Activated CD8-positive, alpha-beta T cell treated with anti-CD3 and anti-CD28 coated beads, Interleukin-2, amount 10 ng/mL, durations not matched to agents 7 days and 5 days (primary cell): ENCODE results near the gene PRIM2. TPM values are rescaled to one million over a fixed set of nuclear protein-coding genes. Genes with fewer than 3 reads are reported as not detected.
"Not testable (repeated sequence)": the region's sequence is repeated elsewhere in the genome, so short reads cannot be mapped to it uniquely, and the experiment has no call there.

ENCODE experiments used
- ATAC-seq: fragments of 150-1000 bp; cut with Tn5 transposase; one replicate; pipeline ENCODE4 v1.10.0; 2021; ENCODE audit warnings: moderate library complexity
- CTCF ChIA-PET: fragments of 350-600 bp; sonication (Branson Sonifier 250); formaldehyde crosslinking; loops from one replicate; lab custom pipeline; 2021; ENCODE audit warnings: antibody characterized with exemption; lab: Charles Lee
- POLR2A ChIA-PET: fragments of 350-600 bp; sonication (Branson Sonifier 250); formaldehyde crosslinking; loops from one replicate; lab custom pipeline; 2021; ENCODE audit warnings: antibody characterized with exemption; lab: Charles Lee
- DNase-seq: peaks from one replicate; pipeline ENCODE4 v3.0.0-alpha.2; 2020
- H3K27ac Mint-ChIP-seq: one replicate; pipeline ENCODE4 v1.8.0; 2021; ENCODE audit warnings: mild to moderate bottlenecking, mixed read lengths
- H3K27me3 Mint-ChIP-seq: one replicate; pipeline ENCODE4 v1.8.0; 2021; ENCODE audit warnings: low read depth, mixed read lengths
- H3K36me3 Mint-ChIP-seq: one replicate; pipeline ENCODE4 v1.8.0; 2021; ENCODE audit warnings: low read depth, mixed read lengths
- H3K4me1 Mint-ChIP-seq: one replicate; pipeline ENCODE4 v1.8.0; 2021; ENCODE audit warnings: low read depth, mixed read lengths
- H3K4me3 Mint-ChIP-seq: one replicate; pipeline ENCODE4 v1.8.0; 2021; ENCODE audit warnings: mild to moderate bottlenecking, mixed read lengths
- H3K9me3 Mint-ChIP-seq: one replicate; pipeline ENCODE4 v1.8.0; 2022; ENCODE audit warnings: mixed read lengths; ENCODE audit not compliant: insufficient read depth
- total RNA-seq, 2 experiments: library from RNA; stranded (reverse); gene quantifications; one replicate each; pipeline ENCODE4 v1.2.3, GENCODE V29; 2021

The PRIM2 gene
- total RNA-seq, 2 experiments from 2014 or later, result 41.4 to 46.5 TPM

GRCh38 chr6:57523221-57523620, 205.8 kb downstream of the PRIM2 start:
- DNase-seq, CTCF ChIA-PET, POLR2A ChIA-PET, H3K27me3 Mint-ChIP-seq, ATAC-seq, H3K4me1 Mint-ChIP-seq, H3K27ac Mint-ChIP-seq, H3K4me3 Mint-ChIP-seq, H3K36me3 Mint-ChIP-seq, H3K9me3 Mint-ChIP-seq: not testable (repeated sequence)

GRCh38 chr6:57529755-57530154, 212.3 kb downstream of the PRIM2 start:
- H3K36me3 Mint-ChIP-seq, H3K4me3 Mint-ChIP-seq, POLR2A ChIA-PET, H3K9me3 Mint-ChIP-seq, ATAC-seq, H3K4me1 Mint-ChIP-seq, H3K27ac Mint-ChIP-seq, H3K27me3 Mint-ChIP-seq, CTCF ChIA-PET, DNase-seq: not testable (repeated sequence)

GRCh38 chr6:57532660-57533059, 215.2 kb downstream of the PRIM2 start:
- CTCF ChIA-PET, H3K4me1 Mint-ChIP-seq, H3K36me3 Mint-ChIP-seq, H3K27ac Mint-ChIP-seq, H3K27me3 Mint-ChIP-seq, H3K9me3 Mint-ChIP-seq, H3K4me3 Mint-ChIP-seq, DNase-seq, ATAC-seq, POLR2A ChIA-PET: not testable (repeated sequence)

GRCh38 chr6:57535121-57535520, 217.7 kb downstream of the PRIM2 start:
- H3K36me3 Mint-ChIP-seq, H3K27ac Mint-ChIP-seq, H3K9me3 Mint-ChIP-seq, H3K4me1 Mint-ChIP-seq, H3K4me3 Mint-ChIP-seq, H3K27me3 Mint-ChIP-seq, DNase-seq, ATAC-seq, CTCF ChIA-PET, POLR2A ChIA-PET: not testable (repeated sequence)

GRCh38 chr6:57535994-57536393, 218.6 kb downstream of the PRIM2 start:
- ATAC-seq, H3K27me3 Mint-ChIP-seq, POLR2A ChIA-PET, H3K36me3 Mint-ChIP-seq, H3K27ac Mint-ChIP-seq, CTCF ChIA-PET, H3K4me1 Mint-ChIP-seq, H3K9me3 Mint-ChIP-seq, DNase-seq, H3K4me3 Mint-ChIP-seq: not testable (repeated sequence)

GRCh38 chr6:57537916-57538315, 220.5 kb downstream of the PRIM2 start:
- H3K9me3 Mint-ChIP-seq, H3K36me3 Mint-ChIP-seq, H3K4me3 Mint-ChIP-seq, POLR2A ChIA-PET, H3K27ac Mint-ChIP-seq, ATAC-seq, H3K27me3 Mint-ChIP-seq, CTCF ChIA-PET, H3K4me1 Mint-ChIP-seq, DNase-seq: not testable (repeated sequence)

GRCh38 chr6:57551961-57552360, 234.5 kb downstream of the PRIM2 start:
- CTCF ChIA-PET, H3K4me3 Mint-ChIP-seq, H3K4me1 Mint-ChIP-seq, DNase-seq, H3K27ac Mint-ChIP-seq, H3K36me3 Mint-ChIP-seq, H3K9me3 Mint-ChIP-seq, POLR2A ChIA-PET, ATAC-seq, H3K27me3 Mint-ChIP-seq: not testable (repeated sequence)

- H3K27ac Mint-ChIP-seq, H3K36me3 Mint-ChIP-seq, POLR2A ChIA-PET, H3K4me1 Mint-ChIP-seq, H3K27me3 Mint-ChIP-seq, H3K9me3 Mint-ChIP-seq, ATAC-seq, CTCF ChIA-PET, DNase-seq, H3K4me3 Mint-ChIP-seq: not testable (repeated sequence)
Observed at GRCh38 chr6:57557855-57558254, 240.4 kb downstream of the PRIM2 start.

- DNase-seq, CTCF ChIA-PET, H3K27ac Mint-ChIP-seq, H3K36me3 Mint-ChIP-seq, H3K9me3 Mint-ChIP-seq, POLR2A ChIA-PET, ATAC-seq, H3K27me3 Mint-ChIP-seq, H3K4me1 Mint-ChIP-seq, H3K4me3 Mint-ChIP-seq: not testable (repeated sequence)
Observed at GRCh38 chr6:57559170-57559569, 241.7 kb downstream of the PRIM2 start.

- H3K9me3 Mint-ChIP-seq, ATAC-seq, POLR2A ChIA-PET, H3K27me3 Mint-ChIP-seq, DNase-seq, H3K4me1 Mint-ChIP-seq, CTCF ChIA-PET, H3K27ac Mint-ChIP-seq, H3K4me3 Mint-ChIP-seq, H3K36me3 Mint-ChIP-seq: not testable (repeated sequence)
Observed at GRCh38 chr6:57562233-57562632, 244.8 kb downstream of the PRIM2 start.

GRCh38 chr6:57572119-57572518, 254.7 kb downstream of the PRIM2 start:
- H3K36me3 Mint-ChIP-seq, H3K4me1 Mint-ChIP-seq, CTCF ChIA-PET, H3K9me3 Mint-ChIP-seq, POLR2A ChIA-PET, H3K27me3 Mint-ChIP-seq, ATAC-seq, H3K4me3 Mint-ChIP-seq, DNase-seq, H3K27ac Mint-ChIP-seq: not testable (repeated sequence)

GRCh38 chr6:57572844-57573243, 255.4 kb downstream of the PRIM2 start:
- DNase-seq, ATAC-seq, POLR2A ChIA-PET, CTCF ChIA-PET, H3K9me3 Mint-ChIP-seq, H3K4me1 Mint-ChIP-seq, H3K4me3 Mint-ChIP-seq, H3K36me3 Mint-ChIP-seq, H3K27ac Mint-ChIP-seq, H3K27me3 Mint-ChIP-seq: not testable (repeated sequence)

- DNase-seq, H3K4me1 Mint-ChIP-seq, H3K36me3 Mint-ChIP-seq, H3K27me3 Mint-ChIP-seq, H3K9me3 Mint-ChIP-seq, POLR2A ChIA-PET, CTCF ChIA-PET, ATAC-seq, H3K4me3 Mint-ChIP-seq, H3K27ac Mint-ChIP-seq: not testable (repeated sequence)
Observed at GRCh38 chr6:57577023-57577422, 259.6 kb downstream of the PRIM2 start.
